ENCODE measurements around the gene PTH1R.

The PTH1R gene

GRCh38 chr3:46897031-46897430, 19.5 kb downstream of the PTH1R start:
- H3K36me3 ChIP-seq (ENCODE audit: insufficient read depth, low read length): no peaks in the 10 kb centered on the region
- peaks cover 6% of the 10 kb centered on the region; the same call in 1 of the 2 replicates for H3K4me1 ChIP-seq (ENCODE audit: insufficient read depth, low read length)
- WGBS: 91% methylated on average over 2 of the region's 2 CpGs
- no peaks in the 10 kb centered on the region for H3K9me3 ChIP-seq (ENCODE audit: insufficient read depth, low read depth, low read length)
- no peak overlapping the region for H3K27ac ChIP-seq (ENCODE audit: low read depth, low read length)
- H3K9ac ChIP-seq (ENCODE audit: low read depth, low read length): no peak overlapping the region
- H3K4me3 ChIP-seq (ENCODE audit: low read length): no peak overlapping the region
- peaks cover 28% of the 10 kb centered on the region for H3K27me3 ChIP-seq (ENCODE audit: insufficient read depth, low read length)

GRCh38 chr3:46897829-46898320, 20.4 kb downstream of the PTH1R start:
- H3K4me3 ChIP-seq (ENCODE audit: low read length): no peak overlapping the region
- no peak overlapping the region for H3K27ac ChIP-seq (ENCODE audit: low read depth, low read length)
- peaks cover 4% of the 10 kb centered on the region; the same call in 1 of the 2 replicates for H3K4me1 ChIP-seq (ENCODE audit: insufficient read depth, low read length)
- no peaks in the 10 kb centered on the region for H3K36me3 ChIP-seq (ENCODE audit: insufficient read depth, low read length)
- H3K9me3 ChIP-seq (ENCODE audit: insufficient read depth, low read depth, low read length): no peaks in the 10 kb centered on the region
- peaks cover 22% of the 10 kb centered on the region for H3K27me3 ChIP-seq (ENCODE audit: insufficient read depth, low read length)
- no peak overlapping the region for H3K9ac ChIP-seq (ENCODE audit: low read depth, low read length)
- 91% methylated on average over 15 of the region's 15 CpGs for WGBS

GRCh38 chr3:46898321-46899150, 21.0 kb downstream of the PTH1R start:
- Histone ChIP-seq H3K9me3 (ENCODE audit: insufficient read depth, low read depth, low read length) (no peaks in the 10 kb centered on the region), H3K9ac (ENCODE audit: low read depth, low read length) (no peak overlapping the region), H3K4me3 (ENCODE audit: low read length) (no peak overlapping the region), H3K27me3 (ENCODE audit: insufficient read depth, low read length) (peaks cover 15% of the 10 kb centered on the region), H3K4me1 (ENCODE audit: insufficient read depth, low read length) (no peaks in the 10 kb centered on the region), H3K27ac (ENCODE audit: low read depth, low read length) (no peak overlapping the region), H3K36me3 (ENCODE audit: insufficient read depth, low read length) (no peaks in the 10 kb centered on the region)
- WGBS: 94% methylated on average over 71 of the region's 71 CpGs

DNA sequence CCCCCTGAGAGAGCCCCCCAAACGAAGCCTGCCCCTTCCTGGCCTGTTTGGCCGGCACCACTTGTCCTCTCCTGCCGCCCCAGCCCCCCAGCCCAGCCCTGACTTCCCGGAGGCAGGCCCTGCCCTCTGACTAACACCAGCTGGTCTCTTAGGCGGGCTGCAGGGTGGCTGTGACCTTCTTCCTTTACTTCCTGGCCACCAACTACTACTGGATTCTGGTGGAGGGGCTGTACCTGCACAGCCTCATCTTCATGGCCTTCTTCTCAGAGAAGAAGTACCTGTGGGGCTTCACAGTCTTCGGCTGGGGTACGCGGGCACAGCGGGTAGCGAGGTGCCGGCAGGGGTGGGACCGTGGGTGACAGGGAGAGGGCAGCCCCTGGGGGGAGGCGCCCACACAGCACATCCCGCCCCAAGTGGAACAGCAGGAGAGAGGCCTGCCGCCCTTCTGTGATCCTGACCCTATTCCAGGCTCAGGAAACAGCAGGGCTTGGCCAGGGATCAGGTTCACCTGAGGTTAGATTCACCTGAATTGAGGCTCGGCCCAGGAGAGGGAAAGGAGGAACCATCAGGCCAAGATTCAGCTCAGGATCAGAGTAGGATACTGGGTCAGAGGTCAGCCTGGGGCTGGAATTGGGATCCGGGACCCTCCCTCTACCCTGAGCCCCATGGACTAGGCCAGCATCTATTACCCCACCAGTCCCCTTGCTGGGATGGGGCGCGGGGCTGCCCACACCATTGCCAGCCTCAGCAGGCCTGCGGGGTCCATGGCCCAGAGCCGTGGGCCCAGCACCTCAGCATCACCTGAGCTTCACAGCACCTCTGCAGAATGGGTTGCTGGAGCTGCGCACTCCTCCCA, 21.9 kb downstream of the PTH1R start:
- no peak overlapping the region for H3K9ac ChIP-seq (ENCODE audit: low read depth, low read length)
- H3K27ac ChIP-seq (ENCODE audit: low read depth, low read length): no peak overlapping the region
- H3K27me3 ChIP-seq (ENCODE audit: insufficient read depth, low read length): peaks cover 7% of the 10 kb centered on the region; the same call in 1 of the 2 replicates
- no peak overlapping the region for H3K4me3 ChIP-seq (ENCODE audit: low read length)
- H3K36me3 ChIP-seq (ENCODE audit: insufficient read depth, low read length): no peaks in the 10 kb centered on the region
- no peaks in the 10 kb centered on the region for H3K4me1 ChIP-seq (ENCODE audit: insufficient read depth, low read length)
- no peaks in the 10 kb centered on the region for H3K9me3 ChIP-seq (ENCODE audit: insufficient read depth, low read depth, low read length)
- WGBS: 92% methylated on average over 22 of the region's 22 CpGs

DNA sequence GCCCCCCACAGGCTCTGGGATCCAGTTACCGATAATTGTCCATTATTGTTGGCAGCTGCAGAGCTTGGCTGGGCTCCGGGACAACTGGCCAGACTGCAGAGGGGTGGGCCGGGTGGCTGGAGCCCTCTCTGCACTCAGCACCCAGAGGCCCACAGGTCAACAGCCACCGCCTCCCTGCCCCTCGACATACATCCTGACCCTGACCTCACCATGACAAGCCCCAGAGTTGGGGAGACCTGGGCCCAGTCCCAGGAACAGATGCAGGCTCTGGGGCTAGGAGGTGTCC, 22.4 kb downstream of the PTH1R start:
- Histone ChIP-seq H3K27ac (ENCODE audit: low read depth, low read length) (no peak overlapping the region), H3K9ac (ENCODE audit: low read depth, low read length) (no peak overlapping the region), H3K27me3 (ENCODE audit: insufficient read depth, low read length) (peaks cover 4% of the 10 kb centered on the region; the same call in 1 of the 2 replicates), H3K4me1 (ENCODE audit: insufficient read depth, low read length) (no peaks in the 10 kb centered on the region), H3K9me3 (ENCODE audit: insufficient read depth, low read depth, low read length) (no peaks in the 10 kb centered on the region), H3K36me3 (ENCODE audit: insufficient read depth, low read length) (no peaks in the 10 kb centered on the region), H3K4me3 (ENCODE audit: low read length) (no peak overlapping the region)
- WGBS: 94% methylated on average over 5 of the region's 5 CpGs

- Histone ChIP-seq H3K4me1 (ENCODE audit: insufficient read depth, low read length) (no peaks in the 10 kb centered on the region), H3K4me3 (ENCODE audit: low read length) (no peak overlapping the region), H3K27ac (ENCODE audit: low read depth, low read length) (no peak overlapping the region), H3K9ac (ENCODE audit: low read depth, low read length) (no peak overlapping the region), H3K36me3 (ENCODE audit: insufficient read depth, low read length) (no peaks in the 10 kb centered on the region), H3K27me3 (ENCODE audit: insufficient read depth, low read length) (peaks cover 4% of the 10 kb centered on the region; the same call in 1 of the 2 replicates), H3K9me3 (ENCODE audit: insufficient read depth, low read depth, low read length) (no peaks in the 10 kb centered on the region)
- WGBS: 98% methylated on average over 5 of the region's 6 CpGs
These were observed 22.8 kb downstream of the PTH1R start for GRCh38 chr3:46900356-46900755.

GRCh38 chr3:46901061-46901460, 23.5 kb downstream of the PTH1R start:
- no peaks in the 10 kb centered on the region for H3K9me3 ChIP-seq (ENCODE audit: insufficient read depth, low read depth, low read length)
- H3K4me3 ChIP-seq (ENCODE audit: low read length): no peak overlapping the region
- no peaks in the 10 kb centered on the region for H3K4me1 ChIP-seq (ENCODE audit: insufficient read depth, low read length)
- H3K9ac ChIP-seq (ENCODE audit: low read depth, low read length): no peak overlapping the region
- no peak overlapping the region for H3K27ac ChIP-seq (ENCODE audit: low read depth, low read length)
- H3K27me3 ChIP-seq (ENCODE audit: insufficient read depth, low read length): peaks cover 4% of the 10 kb centered on the region; the same call in 1 of the 2 replicates
- 92% methylated on average over 3 of the region's 3 CpGs for WGBS
- H3K36me3 ChIP-seq (ENCODE audit: insufficient read depth, low read length): no peaks in the 10 kb centered on the region

- Histone ChIP-seq H3K27ac (ENCODE audit: low read depth, low read length) (no peak overlapping the region), H3K9ac (ENCODE audit: low read depth, low read length) (no peak overlapping the region), H3K36me3 (ENCODE audit: insufficient read depth, low read length) (no peaks in the 10 kb centered on the region), H3K4me3 (ENCODE audit: low read length) (no peak overlapping the region), H3K9me3 (ENCODE audit: insufficient read depth, low read depth, low read length) (no peaks in the 10 kb centered on the region), H3K27me3 (ENCODE audit: insufficient read depth, low read length) (peaks cover 4% of the 10 kb centered on the region; the same call in 1 of the 2 replicates), H3K4me1 (ENCODE audit: insufficient read depth, low read length) (no peaks in the 10 kb centered on the region)
- 94% methylated on average over 17 of the region's 17 CpGs for WGBS
These were observed 24.2 kb downstream of the PTH1R start for GRCh38 chr3:46901591-46902187.

- Histone ChIP-seq H3K4me1 (ENCODE audit: insufficient read depth, low read length) (no peaks in the 10 kb centered on the region), H3K36me3 (ENCODE audit: insufficient read depth, low read length) (no peaks in the 10 kb centered on the region), H3K9ac (ENCODE audit: low read depth, low read length) (no peak overlapping the region), H3K27ac (ENCODE audit: low read depth, low read length) (no peak overlapping the region), H3K27me3 (ENCODE audit: insufficient read depth, low read length) (peaks cover 4% of the 10 kb centered on the region; the same call in 1 of the 2 replicates), H3K4me3 (ENCODE audit: low read length) (no peak overlapping the region), H3K9me3 (ENCODE audit: insufficient read depth, low read depth, low read length) (no peaks in the 10 kb centered on the region)
- 94% methylated on average over 15 of the region's 15 CpGs for WGBS
These were observed 24.7 kb downstream of the PTH1R start for GRCh38 chr3:46902188-46902631.

DNA sequence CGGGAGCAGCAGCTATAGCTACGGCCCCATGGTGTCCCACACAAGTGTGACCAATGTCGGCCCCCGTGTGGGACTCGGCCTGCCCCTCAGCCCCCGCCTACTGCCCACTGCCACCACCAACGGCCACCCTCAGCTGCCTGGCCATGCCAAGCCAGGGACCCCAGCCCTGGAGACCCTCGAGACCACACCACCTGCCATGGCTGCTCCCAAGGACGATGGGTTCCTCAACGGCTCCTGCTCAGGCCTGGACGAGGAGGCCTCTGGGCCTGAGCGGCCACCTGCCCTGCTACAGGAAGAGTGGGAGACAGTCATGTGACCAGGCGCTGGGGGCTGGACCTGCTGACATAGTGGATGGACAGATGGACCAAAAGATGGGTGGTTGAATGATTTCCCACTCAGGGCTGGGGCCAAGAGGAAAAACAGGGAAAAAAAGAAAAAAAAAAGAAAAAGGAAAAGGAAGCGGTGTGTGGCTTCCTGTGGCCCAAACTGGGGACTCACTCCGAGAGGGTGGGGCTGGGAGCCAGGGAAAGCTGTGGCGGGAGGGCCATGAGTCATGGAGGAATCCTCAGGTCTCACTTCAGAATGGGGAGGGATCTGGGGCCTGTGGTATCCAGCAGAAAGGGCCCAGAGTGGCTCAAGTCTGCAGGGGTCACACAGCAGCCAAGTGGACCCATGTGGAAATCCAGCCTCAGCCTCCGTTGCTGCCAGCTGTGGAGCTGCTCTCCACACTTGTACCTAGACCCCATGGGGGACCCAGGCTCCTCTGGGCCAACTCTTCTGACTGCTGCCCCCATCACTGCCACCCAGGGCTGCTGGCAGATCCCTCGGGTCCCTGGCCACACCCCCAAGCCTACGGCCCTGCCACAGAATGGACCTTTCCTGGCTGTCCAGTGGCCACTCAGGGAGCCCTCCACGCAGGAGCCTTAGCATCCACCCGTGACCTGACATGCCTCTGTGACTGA, 26.1 kb downstream of the PTH1R start:
- H3K27ac ChIP-seq (ENCODE audit: low read depth, low read length): no peak overlapping the region
- H3K4me3 ChIP-seq (ENCODE audit: low read length): no peak overlapping the region
- H3K27me3 ChIP-seq (ENCODE audit: insufficient read depth, low read length): peaks cover 2% of the 10 kb centered on the region; the same call in 1 of the 2 replicates
- H3K4me1 ChIP-seq (ENCODE audit: insufficient read depth, low read length): no peaks in the 10 kb centered on the region
- H3K36me3 ChIP-seq (ENCODE audit: insufficient read depth, low read length): no peaks in the 10 kb centered on the region
- H3K9ac ChIP-seq (ENCODE audit: low read depth, low read length): no peak overlapping the region
- no peaks in the 10 kb centered on the region for H3K9me3 ChIP-seq (ENCODE audit: insufficient read depth, low read depth, low read length)
- 89% methylated on average over 21 of the region's 21 CpGs for WGBS
